Neural progenitor cell (in vitro differentiated cells): ENCODE data around the gene ZNF600.
"Not testable (repeated sequence)": the region's sequence is repeated elsewhere in the genome, so short reads cannot be mapped to it uniquely, and the experiment has no call there.

ENCODE experiments used
- CTCF ChIP-seq: fragments of 200-600 bp; sonication (generic); IDR thresholded peaks from 2 replicates; pipeline ENCODE4 v1.5.1; 2017; ENCODE audit warnings: antibody characterized with exemption, mild to moderate bottlenecking
- EZH2 ChIP-seq: fragments of 200-600 bp; sonication (generic); IDR thresholded peaks from 2 replicates; pipeline ENCODE4 v1.6.1; 2017; ENCODE audit warnings: antibody characterized with exemption, mild to moderate bottlenecking, moderate library complexity
- EZH2phosphoT487 ChIP-seq: fragments of 200-600 bp; sonication (generic); IDR thresholded peaks from 2 replicates; pipeline ENCODE4 v1.6.1; 2017; ENCODE audit warnings: antibody characterized with exemption

GRCh38 chr19:52782864-52783263 is 3.7 kb downstream of the ZNF600 start:
- TF ChIP-seq CTCF, EZH2phosphoT487, EZH2: not testable (repeated sequence)
